HG03457 (cell line): ENCODE measurements around the gene SNAPC4.

ENCODE experiments used
- ATAC-seq: cut with Tn5 transposase; IDR thresholded peaks from one replicate; pipeline ENCODE4 v1.9.1; 2021; ENCODE audit warnings: moderate number of reproducible peaks; ENCODE audit not compliant: unreplicated experiment

Gene SNAPC4

GRCh38 chr9:136393531-136393930, 6.4 kb downstream of the SNAPC4 start:
- no peak for ATAC-seq

DNA sequence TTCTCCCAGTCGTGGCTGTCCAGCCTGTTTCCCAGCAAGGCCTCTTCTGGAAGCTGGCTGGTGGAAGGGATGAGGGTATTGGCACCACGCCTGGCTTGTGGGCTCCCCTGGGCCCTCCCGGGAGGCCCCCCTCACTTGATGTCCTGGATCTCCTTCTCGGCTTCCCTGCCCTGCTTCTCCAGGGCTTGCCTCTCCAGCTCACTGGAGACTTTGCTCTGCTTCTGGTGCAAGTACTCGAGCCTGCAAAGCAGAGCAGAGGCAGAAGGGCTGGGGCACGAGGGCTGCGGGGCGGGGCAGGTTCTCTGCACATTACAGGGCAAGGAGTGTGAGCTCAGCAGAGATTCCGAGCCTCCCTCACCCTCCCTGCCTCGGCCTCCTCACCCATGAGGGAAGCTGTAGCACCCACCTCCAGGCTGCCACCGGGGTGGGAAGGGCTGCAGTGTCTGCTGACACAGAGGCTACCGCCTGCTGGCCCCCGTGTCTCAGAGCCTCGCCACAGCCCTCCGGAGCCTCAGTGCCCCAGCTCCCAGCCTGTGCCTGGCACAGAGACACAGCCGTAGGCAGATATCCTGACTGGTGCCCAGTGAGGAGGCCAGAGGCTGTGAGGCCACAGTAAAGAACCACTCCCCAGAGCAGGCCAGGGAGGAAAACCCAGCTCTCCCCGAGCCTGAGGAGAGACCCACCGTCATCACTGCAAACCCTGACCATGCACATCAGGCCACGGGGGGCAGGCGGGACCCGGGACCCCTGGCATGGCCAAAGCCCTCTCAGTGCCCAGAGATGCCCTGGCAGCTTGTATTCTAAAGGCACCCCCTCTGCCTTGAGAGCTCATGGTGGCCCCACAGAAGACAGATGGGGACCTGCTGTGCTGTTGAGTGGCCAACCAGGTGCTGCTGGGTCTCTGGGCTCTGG, 7.2 kb downstream of the SNAPC4 start:
- ATAC-seq: no peak

GRCh38 chr9:136391737-136392537, 8.0 kb downstream of the SNAPC4 start:
- no peak for ATAC-seq

DNA sequence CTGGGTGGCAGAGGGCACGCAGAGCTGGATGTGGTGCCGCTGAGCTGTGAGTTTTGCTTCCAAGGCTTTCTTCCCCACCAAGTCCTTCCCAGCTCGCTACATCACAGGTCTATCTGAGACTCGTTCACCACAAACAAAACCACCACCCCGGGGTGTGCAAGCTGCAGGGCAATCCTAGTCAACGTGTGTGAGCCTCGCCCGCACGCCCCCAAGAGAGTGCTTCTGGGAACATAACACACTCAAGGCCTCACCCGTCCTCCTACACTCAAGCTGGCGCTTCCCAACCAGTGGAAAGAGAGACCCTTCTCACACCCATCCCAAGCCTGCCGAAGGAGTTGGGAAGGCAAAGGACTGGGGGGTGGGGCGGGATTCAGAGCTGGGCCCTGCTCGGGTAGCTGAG, 10.6 kb downstream of the SNAPC4 start:
- no peak for ATAC-seq

GRCh38 chr9:136387217-136387616, 12.8 kb downstream of the SNAPC4 start:
- no peak for ATAC-seq

- ATAC-seq: no peak
Measured at GRCh38 chr9:136386018-136386417, 14.0 kb downstream of the SNAPC4 start.

- ATAC-seq: no peak
Measured at GRCh38 chr9:136385015-136385414, 15.0 kb downstream of the SNAPC4 start.

DNA sequence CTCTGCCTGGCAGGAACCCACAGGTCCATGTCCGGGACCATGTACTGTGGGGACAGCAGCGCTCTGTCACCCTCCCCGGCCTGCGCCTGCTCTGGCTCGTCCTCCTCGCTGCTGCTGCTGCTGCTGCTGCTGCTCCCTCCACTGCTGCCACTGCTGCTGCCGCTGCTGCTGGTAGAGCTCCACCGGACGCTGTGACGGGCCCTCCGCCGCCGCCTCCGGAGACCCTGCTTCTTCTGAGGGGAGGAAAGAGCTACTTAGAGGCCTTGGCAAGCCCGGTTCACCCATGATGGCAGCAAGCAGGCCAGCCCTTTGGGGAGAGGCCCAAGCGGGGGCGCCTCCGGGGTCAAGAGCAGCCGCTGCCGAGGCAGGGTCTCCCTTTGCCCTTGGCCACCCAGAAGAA, 16.5 kb downstream of the SNAPC4 start:
- ATAC-seq: no peak

- ATAC-seq: no peak
Measured at GRCh38 chr9:136381966-136382513, 17.9 kb downstream of the SNAPC4 start.

DNA sequence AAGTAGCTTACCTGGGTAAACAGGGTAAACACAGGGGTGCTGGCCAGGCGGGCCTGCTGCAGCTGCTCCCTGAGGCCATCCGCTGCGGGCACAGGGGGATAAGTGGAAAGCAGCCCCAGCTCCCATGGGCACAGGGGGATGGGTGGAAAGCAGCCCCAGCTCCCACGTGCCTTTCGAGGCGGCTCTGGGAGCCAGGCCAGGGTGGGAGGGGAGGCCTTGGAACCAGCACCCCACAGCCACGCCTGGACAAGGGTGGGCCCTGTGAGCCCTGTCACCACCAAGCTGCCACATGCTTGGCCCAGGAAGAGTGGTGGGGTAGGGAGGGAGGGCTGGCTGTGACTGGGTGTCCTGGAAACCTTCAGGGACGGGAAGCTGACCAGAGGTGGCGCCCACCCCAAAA, 18.7 kb downstream of the SNAPC4 start:
- no peak for ATAC-seq

- no peak for ATAC-seq
Measured at GRCh38 chr9:136380381-136380780, 19.6 kb downstream of the SNAPC4 start.

DNA sequence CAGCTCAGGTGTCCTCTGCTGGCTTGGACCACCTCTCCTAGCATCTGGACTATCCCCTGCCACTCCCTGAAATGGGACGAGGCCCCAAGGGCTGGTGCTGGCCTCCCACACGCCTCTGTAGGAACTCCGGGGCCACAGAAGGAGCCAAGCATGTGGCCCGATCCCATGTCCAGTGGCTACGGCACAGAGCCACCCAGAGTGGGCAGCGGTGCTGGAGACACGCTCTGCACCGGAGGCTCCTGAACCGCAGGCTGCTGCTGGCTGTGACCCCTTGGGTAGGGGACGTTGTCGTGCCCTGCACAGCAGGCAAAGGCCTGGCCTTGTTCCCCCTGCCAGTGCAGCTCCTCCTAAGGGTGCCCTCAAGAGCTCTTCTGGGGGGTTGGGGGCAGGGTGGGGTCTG, 20.1 kb downstream of the SNAPC4 start:
- ATAC-seq: no peak

GRCh38 chr9:136379401-136379800, 20.6 kb downstream of the SNAPC4 start:
- no peak for ATAC-seq

- ATAC-seq: no peak
Measured at GRCh38 chr9:136379003-136379287, 21.0 kb downstream of the SNAPC4 start.

- ATAC-seq: no peak
Measured at GRCh38 chr9:136378170-136379002, 21.6 kb downstream of the SNAPC4 start.

- no peak for ATAC-seq
Measured at GRCh38 chr9:136377341-136378169, 22.4 kb downstream of the SNAPC4 start.

DNA sequence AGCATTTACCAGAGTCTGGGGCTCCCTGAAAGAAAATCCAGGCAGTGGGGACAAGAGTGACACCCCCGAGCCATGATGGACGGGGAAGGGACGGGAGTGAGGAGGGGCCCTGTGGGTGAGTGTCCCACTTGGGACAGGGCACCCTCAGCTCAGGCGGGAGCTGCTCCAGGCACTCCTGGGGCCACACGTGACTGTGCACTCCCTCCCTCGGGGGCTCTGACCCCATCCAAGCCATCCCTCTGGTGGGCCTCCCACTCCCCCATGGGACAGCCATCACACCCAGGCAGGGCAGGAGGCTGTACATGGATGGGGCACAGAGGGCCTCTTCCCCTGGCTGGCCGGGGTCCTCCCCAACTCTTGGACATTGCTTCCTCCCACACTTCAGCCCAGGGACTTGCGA, 23.5 kb downstream of the SNAPC4 start:
- ATAC-seq: no peak

DNA sequence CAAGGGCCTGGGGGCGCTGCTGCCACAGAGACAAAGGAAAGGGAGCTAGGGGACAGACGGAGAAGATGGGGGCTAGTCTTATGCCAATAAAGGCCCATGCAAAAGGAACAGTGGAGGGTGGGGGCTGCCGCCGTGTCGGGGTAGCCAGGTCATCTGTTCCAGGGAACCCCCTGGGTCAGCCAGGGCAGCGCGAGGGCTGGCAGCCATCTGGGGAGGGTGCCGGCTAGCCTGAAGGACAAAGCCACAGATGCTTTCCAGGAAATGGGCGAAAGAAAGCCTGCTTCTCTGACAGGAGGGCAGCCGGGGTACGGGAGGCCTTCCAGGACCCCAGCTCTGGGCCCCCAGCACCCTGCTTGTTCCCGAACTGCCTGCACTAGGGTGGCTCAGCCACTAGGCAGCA, 24.9 kb downstream of the SNAPC4 start:
- no peak for ATAC-seq

DNA sequence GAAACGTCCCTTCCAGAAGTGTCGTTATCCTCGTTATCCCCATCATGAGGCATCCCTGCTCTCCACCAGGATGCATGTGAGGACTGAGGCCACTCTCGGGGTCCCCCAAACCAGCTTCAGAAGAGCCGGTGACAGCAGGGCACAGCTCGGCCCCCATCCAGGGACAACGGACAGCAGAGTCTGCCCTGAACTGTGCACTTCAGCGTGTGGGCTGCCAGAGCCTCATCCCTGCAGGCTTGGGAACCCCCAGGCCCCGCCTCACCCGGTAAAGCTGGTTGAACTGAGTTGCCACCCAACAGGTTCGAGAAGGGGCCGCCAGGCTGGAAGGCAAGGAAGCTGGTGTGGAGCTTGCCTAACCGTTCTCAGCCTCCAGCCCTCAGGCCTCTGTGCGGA, 25.8 kb downstream of the SNAPC4 start:
- no peak for ATAC-seq
